Stomach (tissue), 9 donors: ENCODE measurements around the gene CAPZA1. TPM values are rescaled to one million over a fixed set of nuclear protein-coding genes. Genes with fewer than 3 reads are reported as not detected.

Source experiments
- DNase-seq, 2 donors: peaks; one replicate each; pipeline versions ENCODE4 v3.0.0 to v3.0.0-alpha.2; 2013 to 2019
- H3K27ac ChIP-seq, 5 donors: fragments of 200-600 bp in 4 of 5; sonication (generic) in 4 of 5; one replicate each; pipeline ENCODE4 v1.5.1; 2013 to 2019; ENCODE audit warnings: mild to moderate bottlenecking in 1 of 5, moderate library complexity in 1 of 5
- H3K27me3 ChIP-seq, 3 donors: fragments of 200-600 bp; sonication (generic); one replicate each; pipeline ENCODE4 v1.5.1; 2017 to 2019; ENCODE audit warnings: mixed run types in 1 of 3
- H3K36me3 ChIP-seq, 4 donors: fragments of 200-600 bp; sonication (generic); 1 replicate in 3 of 4; 2 replicates in 1 of 4; pipeline ENCODE4 v1.5.1; 2016 to 2019
- H3K4me1 ChIP-seq, 4 donors: fragments of 200-600 bp; sonication (generic); one replicate each; pipeline ENCODE4 v1.5.1; 2016 to 2019
- H3K4me3 ChIP-seq, 4 donors: fragments of 200-600 bp; sonication (generic) in 3 of 4; one replicate each; pipeline ENCODE4 v1.5.1; 2016 to 2019; ENCODE audit warnings: mild to moderate bottlenecking in 1 of 4
- H3K9me3 ChIP-seq, 4 donors: fragments of 200-600 bp; sonication (generic); one replicate each; pipeline ENCODE4 v1.5.1; 2016 to 2019
- CTCF ChIP-seq, 7 experiments: fragments of 450-650 bp in 4 of 7; fragments of 200-600 bp in 3 of 7; sonication (generic) in 3 of 7; IDR thresholded peaks; one replicate each; pipeline ENCODE4 v1.5.1; 2016 to 2019; ENCODE audit warnings: antibody characterized with exemption in 7 of 7, control low read depth in 2 of 7, mild to moderate bottlenecking in 1 of 7
- EP300 ChIP-seq: sonication (generic); formaldehyde crosslinking; IDR thresholded peaks from one replicate; pipeline ENCODE4 v1.6.1; 2017; ENCODE audit warnings: antibody characterized with exemption
- POLR2A ChIP-seq, 4 donors: fragments of 450-650 bp; IDR thresholded peaks; one replicate each; pipeline ENCODE4 v1.6.1; 2016; ENCODE audit warnings: antibody characterized with exemption in 4 of 4, control low read depth in 2 of 4, mild to moderate bottlenecking in 1 of 4, moderate library complexity in 1 of 4
- POLR2AphosphoS5 ChIP-seq, 3 donors: sonication (generic); formaldehyde crosslinking; IDR thresholded peaks; one replicate each; pipeline ENCODE4 v1.6.1; 2016; ENCODE audit warnings: antibody characterized with exemption in 3 of 3
- WGBS, 5 donors: extraction: QIAGEN DNeasy Blood & Tissue Kit in 3 of 5; methylation state at CpG; one replicate each; pipeline versions ENCODE4 v1.1.5 to v1.1.7; 2013 to 2018; 5-methylcytosine and 5-hydroxymethylcytosine counted together
- intact Hi-C: fragments of 100-400 bp; cut with DNase I; formaldehyde crosslinking; loops from one replicate; pipeline ENCODE4 v1.15.1; 2023; ENCODE audit warnings: low total_unique reads
- polyA plus RNA-seq, 3 donors: library from polyadenylated mRNA; stranded (reverse); fragments of 200-250 nt; gene quantifications; one replicate each; pipeline ENCODE4 v1.2.3, GENCODE V29; 2013
- total RNA-seq, 5 donors: library from RNA; depleted of rRNA; stranded (reverse); fragments of >200 nt; gene quantifications; one replicate each; pipeline versions ENCODE4 v1.1.0 to v1.2.3, GENCODE V29; 2014 to 2016
- donor health status: healthy with polysubstance abuse.
- donor health status: Bipolar disorder and iron deficiency.
- donor health status: healthy.

Gene CAPZA1
- total and polyA plus RNA-seq, 8 donors, result 15.8 to 257 (median 67.0) TPM

GRCh38 chr1:112687361-112687760, 67.7 kb downstream of the CAPZA1 start:
- intact Hi-C loops, result no loop called here
- 83 to 92% (median 88%) methylated on average over 4 of the region's 4 CpGs for WGBS, 5 donors
- DNase-seq, result no peak

GRCh38 chr1:112687785-112688496, 68.3 kb downstream of the CAPZA1 start:
- Histone ChIP-seq H3K36me3 (peaks cover 24 to 53% (median 48%) of the 10 kb centered on the region in 4 donors), H3K4me1 (peaks cover 0 to 7% (median 3%) of the 10 kb centered on the region in 4 donors), H3K9me3 (no peaks in the 10 kb centered on the region), H3K4me3 (no peak overlapping the region), H3K27ac (peak overlapping the region in 2 of 5 donors; percentile 8 to 43), H3K27me3 (no peaks in the 10 kb centered on the region)
- TF ChIP-seq CTCF (IDR thresholded peaks at IDR 0.05), result no peak
- no peak for TF ChIP-seq POLR2AphosphoS5 (IDR thresholded peaks at IDR 0.05)
- no peak for TF ChIP-seq POLR2A (IDR thresholded peaks at IDR 0.05)
- TF ChIP-seq EP300, result no peak
- WGBS, 5 donors, result 89 to 93% (median 90%) methylated on average over 13 of the region's 13 CpGs
- DNase-seq, result no peak
- intact Hi-C loops, result no loop called here

More at GRCh38 chr1:112687361-112687760, 67.7 kb downstream of the CAPZA1 start:
- Histone ChIP-seq H3K4me1 (peaks cover 0 to 7% (median 3%) of the 10 kb centered on the region in 4 donors), H3K36me3 (peaks cover 18 to 47% (median 42%) of the 10 kb centered on the region in 4 donors), H3K9me3 (no peaks in the 10 kb centered on the region), H3K27me3 (no peaks in the 10 kb centered on the region), H3K4me3 (no peak overlapping the region), H3K27ac (no peak overlapping the region)
- TF ChIP-seq POLR2AphosphoS5 (IDR thresholded peaks at IDR 0.05) (no peak), POLR2A (IDR thresholded peaks at IDR 0.05) (no peak), EP300 (no peak), CTCF (IDR thresholded peaks at IDR 0.05) (no peak)

DNA sequence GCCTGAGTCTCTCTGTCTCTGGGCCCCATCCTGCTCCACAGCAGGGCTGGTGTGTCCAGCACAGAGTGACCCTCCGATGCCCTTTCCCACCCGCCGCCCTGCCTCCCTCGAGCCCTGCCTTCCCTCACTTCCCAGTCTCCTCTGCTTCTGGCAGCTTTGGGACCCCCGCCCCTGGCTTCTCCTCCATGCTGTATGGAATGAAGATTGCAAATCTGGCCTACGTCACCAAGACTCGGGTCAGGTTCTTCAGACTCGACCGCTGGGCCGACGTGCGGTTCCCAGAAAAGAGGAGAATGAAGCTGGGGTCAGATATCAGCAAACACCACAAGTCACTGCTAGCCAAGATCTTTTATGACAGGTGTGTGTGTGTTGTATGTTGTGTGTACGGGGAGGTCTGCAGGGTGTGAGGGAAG, 69.2 kb downstream of the CAPZA1 start:
- peak overlapping the region in 2 of 5 donors; percentile 8 to 43 for H3K27ac ChIP-seq
- no peaks in the 10 kb centered on the region for H3K9me3 ChIP-seq
- TF ChIP-seq POLR2AphosphoS5 (IDR thresholded peaks at IDR 0.05), result no peak
- TF ChIP-seq POLR2A (IDR thresholded peaks at IDR 0.05), result no peak
- no peak for TF ChIP-seq CTCF (IDR thresholded peaks at IDR 0.05)
- no peak for TF ChIP-seq EP300
- peaks cover 29 to 62% (median 55%) of the 10 kb centered on the region in 4 donors for H3K36me3 ChIP-seq
- no peaks in the 10 kb centered on the region for H3K27me3 ChIP-seq
- H3K4me1 ChIP-seq, result peaks cover 0 to 7% (median 3%) of the 10 kb centered on the region in 4 donors
- peak in 1 of 2 donors; percentile 87 for DNase-seq
- intact Hi-C loops, result no loop called here
- 70 to 84% (median 81%) methylated on average over 13 of the region's 13 CpGs for WGBS, 5 donors
- H3K4me3 ChIP-seq, result no peak overlapping the region

DNA sequence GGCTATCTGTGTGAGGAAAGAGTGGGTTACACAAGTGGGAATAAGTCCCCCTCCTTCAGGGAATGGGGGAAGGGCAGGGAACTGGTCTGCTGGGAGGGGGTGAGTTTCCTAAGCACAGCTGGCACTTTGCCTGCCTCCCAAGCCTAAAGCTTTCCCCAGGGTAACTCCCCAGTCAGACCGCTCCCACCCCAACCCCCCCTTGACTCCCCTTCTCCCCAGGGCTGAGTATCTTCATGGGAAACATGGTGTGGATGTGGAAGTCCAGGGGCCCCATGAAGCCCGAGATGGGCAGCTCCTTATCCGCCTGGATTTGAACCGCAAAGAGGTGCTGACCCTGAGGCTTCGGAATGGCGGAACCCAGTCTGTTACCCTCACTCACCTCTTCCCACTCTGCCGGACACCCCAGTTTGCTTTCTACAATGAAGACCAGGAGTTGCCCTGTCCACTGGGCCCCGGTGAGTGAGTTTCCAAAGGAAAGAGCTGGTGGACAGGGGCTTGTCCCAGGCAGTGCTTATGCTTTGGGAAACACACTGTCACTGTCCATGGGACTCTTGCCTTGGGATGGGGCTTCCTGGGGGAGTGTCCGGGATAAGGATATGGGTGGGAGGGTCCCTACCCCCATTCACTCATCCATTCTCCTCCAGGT, 69.7 kb downstream of the CAPZA1 start:
- Histone ChIP-seq H3K27me3 (no peaks in the 10 kb centered on the region), H3K27ac (peak overlapping the region in 2 of 5 donors; percentile 8 to 43), H3K9me3 (no peaks in the 10 kb centered on the region), H3K36me3 (peaks cover 34 to 67% (median 60%) of the 10 kb centered on the region in 4 donors), H3K4me3 (no peak overlapping the region), H3K4me1 (peaks cover 0 to 7% (median 3%) of the 10 kb centered on the region in 4 donors)
- TF ChIP-seq POLR2A (IDR thresholded peaks at IDR 0.05) (no peak), CTCF (IDR thresholded peaks at IDR 0.05) (no peak), EP300 (no peak), POLR2AphosphoS5 (IDR thresholded peaks at IDR 0.05) (no peak)
- 91 to 97% (median 92%) methylated on average over 6 to 9 of the region's 9 CpGs for WGBS, 5 donors
- DNase-seq, result no peak
- intact Hi-C loops, result no loop called here
